DMS 273 treated with DMSO at 0.1 percent for 48 hours (cell line): ENCODE results near the gene CHCT1.
A peak's percentile ranks its signal among the peaks of the same experiment; 100 is the strongest.
"Not testable (repeated sequence)": the region's sequence is repeated elsewhere in the genome, so short reads cannot be mapped to it uniquely, and the experiment has no call there.

Experiments
- DNase-seq: peaks from one replicate; lab custom pipeline; 2025; lab: John Stamatoyannopoulos, UW

The CHCT1 gene

DNA sequence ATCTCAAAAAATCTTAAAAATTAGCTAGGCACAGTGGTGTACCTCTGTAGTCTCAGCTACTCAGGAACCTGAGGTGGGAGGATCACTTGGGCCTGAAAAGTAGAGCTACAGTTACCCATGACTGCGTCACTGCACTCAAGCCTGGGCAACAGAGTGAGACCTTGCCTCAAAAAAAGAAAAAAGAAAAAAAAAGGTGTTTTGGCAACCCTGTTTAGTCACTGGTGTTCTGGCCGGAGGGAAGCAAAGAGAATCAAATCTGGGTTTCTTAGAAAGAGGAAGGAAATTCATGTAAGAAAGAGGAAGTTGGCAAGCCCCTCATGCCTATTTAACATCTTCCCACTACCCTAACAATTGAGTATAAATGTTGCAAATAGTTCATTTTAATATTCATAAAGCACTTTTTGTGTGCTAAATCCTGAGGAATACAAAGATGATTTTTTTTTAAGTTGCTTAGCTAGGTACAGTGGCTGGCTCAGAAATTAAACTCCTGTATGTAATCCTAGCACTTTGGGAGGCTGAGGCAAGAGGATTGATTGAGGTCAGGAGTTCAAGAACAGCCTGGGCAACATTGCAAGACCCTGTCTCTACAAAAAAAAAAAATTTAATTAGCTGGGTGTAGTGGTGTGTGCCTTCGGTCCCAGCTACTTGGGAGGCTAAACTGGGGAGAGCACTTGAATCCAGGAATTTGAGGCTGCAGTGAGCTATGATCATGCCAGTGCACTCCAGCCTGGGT lies 23.9 kb upstream of the CHCT1 start:
- DNase-seq, result no peak

DNA sequence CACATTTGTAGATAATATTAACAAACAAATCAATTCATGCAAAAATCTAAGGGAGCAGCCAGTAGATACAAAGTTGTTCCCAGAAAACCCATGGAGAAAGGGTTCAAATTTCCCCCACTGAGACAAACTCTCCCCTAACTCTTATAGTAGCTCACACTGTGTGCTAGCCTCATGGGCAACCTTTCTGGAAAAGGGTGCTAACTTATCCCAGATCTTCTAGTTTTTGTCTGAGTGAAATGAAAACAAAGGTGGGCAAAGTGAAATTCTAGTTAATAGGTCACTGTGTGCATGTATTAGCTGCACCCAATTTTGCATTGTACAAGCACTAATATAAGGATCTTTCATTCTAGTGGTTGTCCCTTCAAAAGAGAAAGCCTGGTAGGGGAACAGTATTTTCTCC lies 20.5 kb upstream of the CHCT1 start:
- no peak for DNase-seq

DNA sequence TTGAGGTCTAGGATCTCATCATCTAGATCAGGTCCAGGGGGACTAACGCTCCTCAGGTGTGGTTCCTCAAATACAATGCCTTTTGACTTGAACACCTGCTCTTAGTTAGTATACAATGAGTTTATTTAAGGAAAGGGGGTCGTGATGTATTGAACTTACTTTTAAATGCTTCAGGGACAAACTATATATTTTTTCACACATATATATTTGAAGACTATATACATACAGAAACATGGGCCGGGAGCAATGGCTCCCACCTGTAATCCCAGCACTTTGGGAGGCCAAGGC lies 18.8 kb upstream of the CHCT1 start:
- DNase-seq, result no peak

DNA sequence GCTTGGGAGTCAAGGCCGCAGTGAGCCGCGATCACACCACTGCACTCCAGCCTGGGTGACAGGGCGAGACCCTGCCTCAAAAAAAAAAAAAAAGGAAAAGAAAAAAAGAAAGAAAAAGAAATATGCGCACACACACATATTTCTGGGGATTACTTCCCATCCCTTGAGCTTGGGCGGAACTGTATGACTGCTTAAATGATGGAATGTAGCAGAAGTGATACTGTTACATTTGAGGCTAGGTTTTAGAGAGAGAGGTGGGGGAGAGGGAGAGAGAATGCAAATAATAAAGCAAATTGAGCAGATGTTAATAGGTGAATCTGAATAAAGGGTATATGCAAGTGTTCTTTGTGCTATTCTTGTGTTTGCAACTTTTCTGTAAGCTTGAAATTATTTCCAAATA lies 18.3 kb upstream of the CHCT1 start:
- no peak for DNase-seq

DNA sequence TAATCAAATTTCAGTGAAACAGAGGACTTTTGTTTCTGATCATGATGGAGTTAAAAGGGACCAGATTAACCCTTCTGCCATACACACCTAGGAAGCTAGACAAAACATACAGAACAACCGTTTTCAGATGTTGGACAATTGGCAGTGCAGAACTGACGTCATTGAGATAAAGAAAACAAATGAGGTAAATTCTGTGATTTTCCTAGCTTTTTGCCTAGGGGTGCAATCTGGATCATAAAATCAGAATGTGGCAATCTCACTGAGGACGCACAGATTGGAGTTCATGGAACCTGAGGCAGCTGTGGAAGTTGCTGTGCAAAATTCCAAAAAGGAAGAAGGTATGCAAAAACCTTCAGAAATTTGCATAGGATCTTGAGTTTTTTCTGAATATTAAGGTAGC lies 15.4 kb upstream of the CHCT1 start:
- no peak for DNase-seq

DNA sequence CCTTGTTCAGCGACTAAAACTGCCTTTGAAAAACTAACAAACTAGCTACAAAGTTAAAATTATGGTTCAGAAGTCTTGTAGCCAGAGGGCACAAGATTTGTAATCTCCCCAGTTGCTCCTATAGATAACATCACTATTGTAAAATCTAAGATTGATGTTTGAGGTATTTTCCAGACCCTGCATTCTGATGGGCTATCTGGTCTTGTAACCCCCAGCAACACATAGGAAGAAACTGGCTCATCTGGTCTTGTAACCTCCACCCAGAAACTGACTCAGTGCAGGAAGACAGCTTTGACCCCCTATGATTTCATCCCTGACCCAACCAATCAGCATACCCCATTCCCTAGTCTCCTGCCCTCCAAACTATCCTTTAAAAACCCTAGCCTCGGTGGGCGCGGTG lies 12.3 kb upstream of the CHCT1 start:
- DNase-seq, result no peak

DNA sequence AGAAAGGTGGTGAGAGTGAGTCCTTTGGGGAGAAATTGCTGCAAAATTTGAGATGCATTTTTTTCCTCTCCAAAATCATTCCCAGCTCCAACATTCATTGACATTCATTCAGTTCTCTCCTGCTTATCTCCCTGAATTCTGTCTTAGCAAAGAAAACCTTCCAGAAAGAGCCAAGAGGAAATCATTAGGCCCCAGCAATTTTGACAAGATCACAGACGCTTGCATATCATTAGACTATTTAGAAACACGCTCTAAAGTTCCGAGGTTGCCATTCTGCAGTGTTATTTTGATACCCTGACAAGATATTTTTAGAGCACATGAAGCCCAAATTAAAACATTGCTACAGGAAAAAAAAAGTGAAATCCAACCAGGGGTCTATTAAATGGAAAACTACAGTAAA lies 9.6 kb upstream of the CHCT1 start:
- DNase-seq, result no peak

DNA sequence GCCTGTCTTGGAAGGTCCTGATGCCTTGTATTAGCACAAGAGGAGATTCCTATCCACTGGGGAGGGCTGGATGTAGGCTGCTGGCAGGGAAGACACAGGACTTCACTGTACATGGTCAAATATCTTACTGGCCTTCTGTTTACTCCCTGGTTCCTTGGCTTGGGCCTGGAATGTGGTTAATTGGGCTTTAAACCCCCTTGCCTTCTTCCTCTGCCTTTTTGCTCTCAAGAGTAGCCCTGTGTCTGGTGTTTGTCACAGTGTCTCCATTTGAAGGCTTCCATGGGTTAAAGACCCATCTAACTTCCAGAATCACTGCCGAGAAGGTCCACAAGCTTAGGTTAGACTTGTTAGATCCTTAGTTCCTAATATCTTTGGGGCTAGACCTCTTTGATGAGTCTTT lies 7.1 kb upstream of the CHCT1 start:
- no peak for DNase-seq

DNA sequence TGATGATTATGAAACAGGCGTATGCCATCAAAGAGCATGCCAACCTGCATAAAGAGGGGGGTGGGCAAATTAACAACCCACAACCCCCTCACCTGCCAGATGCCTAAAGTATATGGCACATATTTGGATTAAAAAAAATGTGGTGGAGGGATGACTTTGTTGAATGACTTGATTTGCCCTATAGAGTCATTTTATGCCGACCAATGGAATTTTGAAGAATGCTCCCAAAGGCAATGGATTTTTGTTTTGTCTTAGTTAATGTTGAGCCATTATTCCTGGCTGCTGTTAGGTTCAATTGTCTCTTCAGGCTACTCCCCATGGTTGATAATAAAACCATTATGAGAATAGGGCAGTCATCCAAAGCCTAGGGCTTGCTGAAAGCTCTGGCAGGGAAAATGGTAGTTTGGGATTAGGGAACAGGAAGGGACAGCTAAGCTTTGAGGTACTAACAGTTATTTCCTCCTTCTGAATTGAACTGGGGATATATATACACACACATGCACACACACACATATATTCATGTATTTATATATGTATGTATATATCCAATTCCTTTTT lies 5.8 kb upstream of the CHCT1 start:
- no peak for DNase-seq

DNA sequence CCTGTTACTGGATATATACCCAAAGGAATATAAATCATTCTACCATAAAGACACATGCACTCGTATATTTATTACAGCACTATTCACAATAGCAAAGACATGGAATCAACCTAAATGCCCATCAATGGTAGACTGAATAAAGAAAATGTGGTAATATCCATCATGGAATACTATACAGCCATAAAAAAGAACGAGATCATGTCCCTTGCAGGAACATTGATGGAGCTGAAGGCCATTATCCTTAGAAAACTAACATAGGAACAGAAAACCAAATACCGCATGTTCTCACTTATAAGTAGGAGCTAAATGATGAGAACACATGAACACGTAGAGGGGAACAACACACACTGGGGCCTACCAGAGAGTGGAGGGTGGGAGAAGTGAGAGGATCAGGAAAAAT lies 3.3 kb upstream of the CHCT1 start:
- DNase-seq, result not testable (repeated sequence)

DNA sequence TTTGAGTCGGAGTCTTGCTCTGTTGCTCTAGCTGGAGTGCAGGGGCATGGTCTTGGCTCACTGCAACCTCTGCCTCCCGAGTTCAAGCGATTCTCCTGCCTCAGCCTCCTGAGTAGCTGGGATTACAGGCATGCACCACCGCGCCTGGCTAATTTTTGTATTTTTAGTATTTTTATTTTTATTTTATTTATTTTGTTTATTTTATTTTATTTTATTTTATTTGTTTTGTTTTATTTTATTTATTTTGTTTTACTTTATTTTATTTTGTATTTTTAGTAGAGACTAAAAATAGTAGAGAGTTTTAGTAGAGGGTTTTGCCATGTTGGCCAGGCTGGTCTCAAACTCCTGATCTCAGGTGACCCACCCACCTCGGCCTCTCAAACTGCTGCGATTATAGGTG lies 2.4 kb upstream of the CHCT1 start:
- not testable (repeated sequence) for DNase-seq

DNA sequence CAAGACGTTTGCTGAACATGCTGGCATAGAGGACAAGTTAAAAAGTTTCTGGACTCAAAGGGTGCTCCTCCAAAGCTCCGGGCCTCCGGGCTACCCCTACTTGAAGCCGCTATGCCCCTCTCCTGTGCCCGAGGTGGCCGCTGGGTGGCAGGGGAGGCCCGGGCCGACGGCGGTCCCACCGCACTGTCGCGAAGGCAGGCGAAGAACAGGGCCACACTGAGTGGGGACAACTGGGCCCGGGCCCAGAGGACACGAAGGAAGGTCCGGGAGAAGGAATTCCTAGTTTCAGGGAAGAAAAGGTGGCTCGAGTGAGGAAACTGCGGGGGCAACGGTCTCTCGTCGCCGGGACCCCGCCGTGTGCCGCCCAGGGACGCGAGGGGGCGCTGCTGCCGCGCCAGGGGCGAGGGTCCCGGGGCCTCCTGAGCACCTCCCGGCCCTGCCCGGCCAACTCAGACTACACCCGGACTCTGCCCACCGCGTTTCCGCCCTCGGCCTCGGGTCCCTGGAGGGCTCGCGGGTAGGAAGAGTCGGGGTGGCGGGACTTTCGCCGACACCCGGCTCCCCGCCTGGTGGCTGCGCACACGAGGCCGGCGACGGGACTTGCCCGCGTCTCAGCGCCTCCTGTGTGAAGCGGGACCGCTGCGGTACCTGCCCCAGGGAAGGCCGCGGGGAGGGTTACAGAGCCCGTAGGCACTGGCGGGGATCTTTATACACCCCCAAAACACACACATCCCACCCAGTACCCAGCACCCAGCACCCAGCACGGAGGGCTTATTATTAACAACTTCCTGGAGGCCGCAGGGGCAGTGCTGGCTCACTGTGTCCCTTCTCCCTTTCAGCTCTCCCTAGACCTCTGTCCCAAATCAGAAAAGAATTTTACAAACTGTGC lies 772 bp upstream of the CHCT1 start:
- DNase-seq, result peak; percentile 7

DNA sequence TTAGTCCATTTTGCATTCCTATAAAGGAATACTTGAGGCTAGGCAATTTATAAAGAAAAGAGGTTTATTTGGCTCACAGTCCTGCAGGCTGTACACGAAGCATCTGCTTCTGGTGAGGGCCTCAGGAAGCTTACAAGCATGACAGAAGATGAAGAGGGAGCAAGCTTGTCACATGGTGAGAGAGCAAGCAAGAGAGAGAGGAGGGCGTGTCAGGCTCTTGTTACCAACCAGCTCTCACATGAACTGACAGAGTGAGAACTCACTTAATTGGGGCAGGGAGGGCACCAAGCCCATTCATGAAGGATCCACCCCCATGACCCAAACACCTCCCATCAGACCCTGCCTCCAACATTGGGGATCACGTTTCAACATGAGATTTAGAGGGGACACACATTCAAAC lies 1.6 kb downstream of the CHCT1 start:
- DNase-seq, result no peak

DNA sequence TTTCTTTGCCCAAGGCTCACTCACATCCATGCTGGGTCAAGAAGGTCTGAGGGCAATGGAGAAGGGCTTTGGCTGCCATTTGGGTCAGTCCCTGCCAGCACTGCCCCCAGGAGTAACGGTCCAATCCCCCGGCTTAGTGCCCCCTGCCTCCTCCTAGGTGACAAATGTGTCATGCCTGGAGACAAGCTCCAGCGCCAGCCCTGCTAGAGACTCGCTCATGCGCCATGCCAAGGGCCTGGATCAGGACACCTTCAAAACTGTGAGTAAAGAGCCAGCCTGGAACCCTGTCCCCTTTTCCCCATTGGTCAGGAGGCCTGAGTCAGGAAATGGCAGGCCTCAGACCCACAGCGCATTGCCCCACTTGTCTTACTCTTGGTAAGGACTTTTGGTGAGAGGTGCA lies 3.3 kb downstream of the CHCT1 start:
- no peak for DNase-seq

DNA sequence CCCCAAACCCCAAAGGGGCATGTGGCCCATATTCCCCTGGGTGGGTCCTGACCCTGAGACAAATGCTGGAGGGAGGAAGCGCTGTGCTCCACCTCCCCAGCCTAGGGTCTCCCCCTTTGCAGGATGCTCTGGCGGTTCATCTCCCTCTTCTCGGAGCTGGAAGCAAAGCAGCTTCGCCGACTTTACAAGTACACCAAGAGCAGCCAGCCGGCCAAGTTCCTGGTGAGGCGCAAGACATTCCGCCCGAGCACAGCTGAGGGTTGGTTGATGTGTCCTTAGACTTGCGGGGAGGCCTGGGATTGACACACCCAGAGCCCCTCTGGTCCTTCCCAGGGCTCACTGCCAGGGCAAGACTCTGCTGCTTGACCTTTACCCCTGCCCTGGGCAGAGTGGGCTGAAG lies 4.3 kb downstream of the CHCT1 start:
- no peak for DNase-seq

DNA sequence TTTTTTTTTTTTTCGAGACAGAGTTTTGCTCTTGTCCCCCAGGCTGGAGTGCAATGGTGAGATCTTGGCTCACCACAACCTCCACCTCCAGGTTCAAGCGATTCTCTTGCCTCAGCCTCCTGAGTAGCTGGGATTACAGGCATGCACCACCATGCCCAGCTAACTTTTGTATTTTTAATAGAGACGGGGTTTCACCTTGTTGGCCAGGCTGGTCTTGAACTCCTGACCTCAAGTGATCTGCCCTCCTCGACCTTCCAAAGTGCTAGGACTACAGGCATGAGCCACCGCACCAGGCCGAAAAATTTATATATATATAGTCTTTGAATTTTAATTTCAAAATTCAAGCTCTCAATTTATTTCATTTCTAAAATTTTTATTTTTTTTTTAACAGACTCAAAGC lies 6.2 kb downstream of the CHCT1 start:
- not testable (repeated sequence) for DNase-seq

DNA sequence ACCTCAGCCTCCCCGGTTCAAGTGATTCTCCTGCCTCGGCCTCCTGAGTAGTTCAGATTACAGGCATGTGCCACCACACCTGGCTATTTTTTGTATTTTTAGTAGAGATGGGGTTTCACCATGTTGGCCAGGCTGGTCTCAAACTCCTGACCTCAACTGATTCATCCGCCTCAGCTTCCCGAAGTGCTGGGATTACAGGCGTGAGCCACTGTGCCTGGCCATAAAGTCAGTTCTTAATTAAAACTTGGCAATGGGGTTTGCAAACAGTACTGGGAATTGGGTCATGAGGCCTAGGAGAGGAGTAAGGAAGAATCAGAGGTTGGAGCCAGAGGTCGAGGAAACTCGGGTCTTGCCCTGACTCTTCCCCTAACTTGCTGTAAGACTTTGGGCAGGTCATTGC lies 8.3 kb downstream of the CHCT1 start:
- DNase-seq, result not testable (repeated sequence)

DNA sequence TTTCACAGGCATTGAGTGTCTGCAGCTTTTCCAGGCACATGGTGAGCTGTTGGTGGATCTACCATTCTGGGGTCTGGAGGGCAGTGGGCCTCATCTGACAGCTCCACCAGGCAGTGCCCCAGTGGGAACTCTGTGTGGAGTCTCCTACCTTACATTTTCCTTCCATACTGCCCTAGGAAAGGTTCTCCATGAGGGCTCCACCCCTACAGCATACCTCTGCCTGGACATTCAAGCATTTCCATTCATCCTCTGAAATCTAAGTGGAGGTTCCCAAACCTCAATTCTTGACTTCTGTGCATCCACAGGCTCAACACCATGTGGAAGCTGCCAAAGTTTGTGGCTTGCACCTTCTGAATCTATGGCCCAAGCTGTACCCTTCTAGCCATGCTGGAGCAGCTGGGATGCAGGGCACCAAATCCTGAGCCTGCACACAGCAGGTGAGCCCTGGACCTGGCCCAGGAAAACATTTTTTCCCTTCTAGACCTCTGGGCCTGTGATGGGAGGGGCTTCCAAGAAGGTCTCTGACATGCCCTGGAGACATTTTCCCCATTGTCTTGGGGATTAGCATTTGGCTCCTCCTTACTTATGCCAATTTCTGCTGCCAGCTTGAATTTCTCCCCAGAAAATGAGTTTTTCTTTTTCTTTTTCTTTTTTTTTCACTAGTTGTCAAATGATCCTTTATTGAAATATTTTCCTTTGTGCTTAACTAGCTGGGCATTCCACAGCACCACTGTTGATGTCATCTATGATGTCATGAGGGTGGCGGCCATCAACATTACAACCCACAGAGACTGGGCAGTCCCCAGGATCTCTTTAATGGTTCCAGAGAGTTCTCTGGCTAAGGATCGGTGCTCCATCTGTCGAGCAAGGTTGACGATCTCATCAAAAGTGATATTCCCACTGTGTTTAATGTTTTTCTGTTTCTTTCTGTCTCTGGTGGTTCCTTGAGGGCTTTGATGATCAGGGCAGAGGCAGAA lies 11.0 kb downstream of the CHCT1 start:
- DNase-seq, result not testable (repeated sequence)

DNA sequence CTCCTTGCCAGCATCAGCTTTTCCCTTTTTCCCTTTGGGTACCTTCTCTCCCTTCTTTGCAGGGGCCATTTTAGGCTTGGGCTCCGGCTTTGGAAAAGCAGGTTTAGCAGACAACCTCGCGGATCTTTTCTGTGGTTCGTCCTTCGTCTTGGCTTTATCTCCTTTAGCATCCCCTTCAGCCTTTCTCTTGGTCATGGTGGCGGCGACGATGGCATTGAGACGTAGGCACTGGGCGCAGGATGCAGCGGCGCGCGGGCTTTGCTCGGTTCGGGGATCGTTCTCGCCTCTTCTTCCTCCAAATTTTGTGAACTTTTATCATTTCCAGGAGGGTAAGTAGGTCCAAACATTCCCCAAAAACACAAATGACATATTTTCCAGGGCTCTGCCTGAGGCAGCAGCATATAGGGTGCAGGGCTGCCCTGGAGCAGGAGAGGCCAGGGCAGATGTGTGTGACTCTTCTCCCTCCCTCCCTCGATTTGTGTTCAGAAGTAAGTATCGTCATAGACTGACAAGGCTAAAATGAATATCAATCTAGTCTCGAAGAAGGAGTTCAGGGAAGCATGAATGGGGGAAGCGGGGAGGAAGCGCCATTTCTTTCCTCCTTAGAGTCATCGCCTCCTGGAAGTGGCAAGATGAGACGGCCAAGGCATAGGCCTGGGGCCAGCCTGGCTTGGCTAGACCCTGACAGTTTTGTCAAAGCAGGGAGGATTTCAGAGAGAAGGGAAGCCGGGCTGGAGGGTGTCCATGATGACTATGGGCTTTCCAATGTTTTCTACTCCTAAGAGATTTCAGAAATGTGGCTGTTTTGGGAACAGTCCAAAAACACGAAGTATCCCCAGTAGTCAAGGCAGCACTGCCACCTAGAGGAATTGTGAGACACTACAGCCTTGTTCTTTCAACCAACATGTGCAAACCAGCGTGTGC lies 13.2 kb downstream of the CHCT1 start:
- DNase-seq, result peak; percentile 60

DNA sequence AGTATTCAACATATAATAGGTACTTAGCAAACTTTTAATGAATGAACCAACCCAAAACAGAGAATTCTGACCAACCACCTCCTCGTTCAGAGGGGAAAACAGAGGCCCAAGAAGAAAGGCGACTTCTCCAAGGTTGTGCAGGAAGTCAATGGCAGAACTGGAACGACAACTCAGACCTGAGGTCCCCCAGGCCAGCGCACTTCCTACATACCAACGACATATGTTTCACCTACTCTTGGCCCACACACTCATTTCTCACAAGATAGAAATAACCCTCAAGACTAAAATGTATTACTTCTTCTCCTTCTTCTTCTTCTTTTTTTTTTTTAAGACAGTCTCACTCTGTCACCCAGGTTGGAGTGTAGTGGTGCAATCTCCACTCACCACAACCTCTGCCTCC lies 14.4 kb downstream of the CHCT1 start:
- DNase-seq, result no peak

DNA sequence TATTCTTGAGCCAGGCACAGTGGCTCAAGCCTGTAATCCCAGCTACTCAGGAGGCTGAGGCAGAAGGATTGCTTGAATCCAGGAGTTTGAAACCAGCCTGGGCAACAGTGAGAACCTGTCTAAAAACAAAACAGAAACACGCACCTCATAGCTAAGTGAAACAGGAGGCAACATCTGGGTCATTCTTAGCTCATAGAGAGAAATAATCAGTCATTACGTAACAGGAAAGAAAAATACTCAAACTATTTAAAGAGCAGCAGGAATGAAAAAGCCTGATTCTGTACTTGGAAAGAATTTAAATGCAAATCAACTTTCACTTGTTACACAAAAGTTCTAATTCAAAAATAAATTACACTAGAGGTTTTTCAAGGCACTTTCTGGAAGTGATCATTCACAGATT lies 17.2 kb downstream of the CHCT1 start:
- no peak for DNase-seq
